Activated gamma-delta T cell treated with Interleukin-2 at 50 U/mL for 16 hours (primary cell): ENCODE results near the gene TPGS1.

Experiments used
- DNase-seq: peaks from one replicate; pipeline ENCODE4 v3.0.0-alpha.2; 2020

TPGS1 gene

GRCh38 chr19:522726-523125, 15.4 kb downstream of the TPGS1 start:
- DNase-seq: no peak

DNA sequence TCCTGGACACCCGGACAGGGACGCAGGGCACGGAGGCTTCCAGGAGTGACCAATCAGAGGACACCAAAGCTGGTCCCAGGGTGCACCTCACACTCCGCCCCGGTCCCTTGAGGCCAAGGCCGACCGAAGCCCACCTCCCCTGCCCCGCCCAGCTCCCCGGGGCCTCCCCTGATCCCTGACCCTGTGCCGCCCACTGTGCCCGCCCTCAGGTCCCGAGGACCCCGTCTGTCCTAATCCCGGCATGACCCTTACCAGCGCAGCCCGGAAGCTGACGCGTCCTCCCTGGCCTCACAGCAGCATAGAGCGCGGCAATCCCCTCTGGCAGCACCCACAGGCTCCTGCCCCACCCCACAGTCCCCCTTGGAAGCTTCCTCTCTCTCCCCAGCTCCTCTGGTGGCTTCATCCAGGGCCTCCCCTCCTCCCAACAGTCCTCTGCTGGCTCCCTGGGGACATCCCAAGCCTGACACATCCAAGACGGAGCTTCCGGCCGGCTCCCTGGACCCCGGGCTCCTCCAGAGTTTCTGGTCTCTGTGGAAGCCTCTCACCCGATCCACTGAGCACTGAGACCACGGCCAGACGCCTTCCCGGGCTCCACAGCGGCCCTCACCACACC, 16.9 kb downstream of the TPGS1 start:
- DNase-seq: no peak

GRCh38 chr19:525029-525428, 17.7 kb downstream of the TPGS1 start:
- DNase-seq: no peak

GRCh38 chr19:525857-526419, 18.6 kb downstream of the TPGS1 start:
- DNase-seq: no peak

DNA sequence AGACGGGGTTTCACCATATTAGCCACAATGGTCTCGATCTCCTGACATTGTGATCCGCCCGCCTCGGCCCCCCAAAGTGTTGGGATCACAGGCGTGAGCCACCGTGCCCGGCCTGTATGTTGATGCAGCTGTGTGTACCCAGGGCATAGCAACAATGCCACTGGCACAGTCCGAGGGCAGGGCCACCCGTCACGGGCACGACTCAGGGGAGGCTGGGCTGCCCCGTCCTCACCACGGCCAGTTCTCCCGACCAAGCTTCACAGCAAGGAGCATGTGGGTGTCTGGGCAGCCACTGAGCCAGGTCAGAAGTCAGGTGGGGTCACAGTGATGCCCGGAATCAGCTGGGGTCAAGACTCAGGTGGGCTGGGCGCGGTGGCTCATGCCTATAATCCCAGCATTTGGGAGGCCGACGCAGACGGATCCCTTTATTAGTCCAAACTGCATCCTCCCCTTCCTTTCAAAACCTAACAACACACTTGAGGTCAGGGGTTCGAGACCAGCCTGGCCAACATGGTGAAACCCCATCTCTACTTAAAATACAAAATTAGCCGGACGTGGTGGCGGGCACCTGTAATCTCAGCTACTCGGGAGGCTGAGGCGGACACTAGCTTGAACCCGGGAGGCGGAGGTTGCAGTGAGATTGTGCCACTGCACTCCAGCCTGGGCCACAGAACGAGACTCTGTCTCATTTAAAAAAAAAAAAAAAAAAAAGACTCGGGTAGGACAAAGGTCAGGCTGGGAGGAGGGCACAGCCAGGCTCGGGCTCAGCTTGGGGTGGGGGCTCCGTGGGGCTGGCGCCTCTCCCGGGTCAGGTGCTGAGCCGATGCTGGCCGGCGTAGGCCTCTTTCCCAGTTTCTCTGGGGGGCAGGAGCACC, 23.1 kb downstream of the TPGS1 start:
- no peak for DNase-seq

GRCh38 chr19:531009-531752, 23.9 kb downstream of the TPGS1 start:
- DNase-seq: peak; percentile 80

DNA sequence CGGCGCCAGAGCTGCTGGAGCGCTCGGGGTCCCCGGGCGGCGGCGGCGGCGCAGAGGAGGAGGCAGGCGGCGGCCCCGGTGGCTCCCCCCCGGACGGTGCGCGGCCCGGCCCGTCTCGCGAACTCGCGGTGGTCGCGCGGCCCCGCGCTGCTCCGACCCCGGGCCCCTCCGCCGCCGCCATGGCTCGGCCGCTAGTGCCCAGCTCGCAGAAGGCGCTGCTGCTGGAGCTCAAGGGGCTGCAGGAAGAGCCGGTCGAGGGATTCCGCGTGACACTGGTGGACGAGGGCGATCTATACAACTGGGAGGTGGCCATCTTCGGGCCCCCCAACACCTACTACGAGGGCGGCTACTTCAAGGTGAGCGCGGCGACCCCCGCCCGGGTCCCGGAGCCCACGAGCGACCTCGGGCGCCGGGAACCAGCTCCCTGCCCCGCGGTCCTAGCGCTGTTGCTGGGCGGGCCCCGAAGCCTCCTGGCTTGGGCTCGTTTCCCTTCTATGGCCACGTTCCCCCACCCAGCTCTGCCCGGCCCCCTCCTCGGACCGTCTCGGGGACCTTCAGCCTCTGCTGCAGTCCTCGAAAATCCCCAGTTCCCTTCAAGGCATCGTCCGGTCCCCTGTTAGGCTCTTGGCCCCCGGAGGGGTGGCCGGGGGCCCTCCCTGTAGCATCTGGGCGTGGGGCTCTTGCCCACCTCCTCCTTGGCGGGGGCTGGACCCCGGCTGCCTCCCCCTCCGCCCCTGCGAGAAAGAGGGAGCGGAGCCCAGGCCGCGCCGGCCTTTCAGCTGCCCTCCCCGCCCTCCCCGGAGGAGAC, 24.7 kb downstream of the TPGS1 start, which contains the start of gene CDC34:
TSS of gene CDC34 (plus strand) at position 8 of the 808 bp plus-strand sequence. CDS start at position 180, 172 bp downstream.
- DNase-seq: no peak

GRCh38 chr19:532561-533363, 25.5 kb downstream of the TPGS1 start:
- DNase-seq: no peak

- DNase-seq: no peak
Measured at GRCh38 chr19:533364-534058, 26.2 kb downstream of the TPGS1 start.

DNA sequence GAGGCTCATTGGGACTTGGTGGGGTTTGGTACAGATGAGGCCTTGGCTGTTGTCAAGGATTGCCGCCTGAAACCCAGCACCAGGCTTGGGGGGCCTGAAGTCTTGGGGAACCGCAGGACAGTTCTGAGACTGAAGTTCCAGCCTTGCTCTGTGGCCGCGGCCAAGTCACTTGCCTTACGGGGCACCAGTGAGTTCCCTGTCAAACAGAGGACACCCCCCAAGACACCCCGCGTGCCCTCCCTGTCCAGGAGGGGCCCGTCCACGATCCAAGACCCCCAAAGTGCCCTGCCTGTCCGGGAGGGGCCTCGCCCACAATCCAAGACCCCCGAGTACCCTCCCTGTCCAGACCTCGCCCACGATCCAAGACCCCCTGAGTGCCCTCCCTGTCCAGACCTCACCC, 26.8 kb downstream of the TPGS1 start:
- DNase-seq: no peak

DNA sequence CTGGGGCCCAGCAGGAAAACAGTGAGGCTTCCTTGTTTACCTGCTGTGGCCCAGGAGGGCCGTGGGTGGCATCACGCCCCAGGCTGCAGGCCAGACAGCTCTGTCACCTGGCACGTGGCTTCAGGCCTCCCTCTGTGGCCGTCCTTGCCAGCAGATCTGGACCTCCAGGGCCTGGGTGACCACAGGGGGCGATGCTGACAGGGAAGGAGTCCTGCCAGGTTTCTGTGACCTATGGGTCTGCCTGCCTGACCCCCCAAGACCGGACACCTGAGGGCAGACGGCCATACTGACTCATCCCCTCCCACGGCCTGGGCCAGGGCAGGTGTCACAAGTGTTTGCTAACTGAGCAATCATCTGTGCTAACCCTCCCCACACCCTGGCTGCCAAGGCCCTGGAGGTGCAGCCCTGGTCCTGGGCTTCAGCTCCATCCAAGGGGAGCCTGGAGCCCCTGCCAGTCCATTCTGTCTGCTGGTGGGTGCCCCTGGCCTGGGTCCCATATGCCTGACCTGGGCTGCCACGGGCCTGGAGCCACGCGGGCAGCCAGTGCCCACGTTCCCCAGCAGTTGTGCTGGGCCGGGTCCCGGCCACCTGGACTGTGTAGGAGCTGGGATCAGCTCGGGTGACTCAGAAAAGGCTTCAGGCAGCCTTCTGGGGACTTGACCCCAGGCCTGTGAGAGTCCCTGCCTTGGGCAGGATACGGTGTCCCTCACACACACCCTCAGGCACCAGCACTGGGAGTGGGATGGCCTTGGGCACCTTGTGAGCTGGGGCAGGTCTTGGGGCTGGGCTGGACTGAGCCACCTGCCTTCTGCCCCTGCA, 27.9 kb downstream of the TPGS1 start:
- no peak for DNase-seq

GRCh38 chr19:536031-536880, 29.0 kb downstream of the TPGS1 start:
- DNase-seq: no peak

DNA sequence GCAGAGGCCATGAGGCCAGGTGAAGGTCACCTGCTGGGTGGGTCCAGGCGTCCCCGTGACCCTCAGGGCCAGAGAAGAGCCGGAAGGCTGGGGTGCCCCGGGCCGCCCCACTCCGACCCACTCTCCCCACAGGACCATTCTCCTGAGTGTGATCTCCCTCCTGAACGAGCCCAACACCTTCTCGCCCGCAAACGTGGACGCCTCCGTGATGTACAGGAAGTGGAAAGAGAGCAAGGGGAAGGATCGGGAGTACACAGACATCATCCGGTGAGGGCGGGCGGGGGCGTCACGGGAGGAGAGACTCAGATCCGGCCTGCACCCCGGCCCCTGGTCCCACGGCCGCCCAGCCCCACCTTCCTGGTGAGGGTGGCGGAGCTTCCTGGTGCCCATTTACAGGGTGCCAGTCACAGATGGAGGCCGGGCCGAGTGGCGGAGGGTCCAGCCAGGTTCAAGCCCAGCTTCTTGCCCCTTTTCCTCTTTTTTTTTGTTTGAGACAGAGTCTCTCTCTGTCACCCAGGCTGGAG, 29.6 kb downstream of the TPGS1 start:
- no peak for DNase-seq

DNA sequence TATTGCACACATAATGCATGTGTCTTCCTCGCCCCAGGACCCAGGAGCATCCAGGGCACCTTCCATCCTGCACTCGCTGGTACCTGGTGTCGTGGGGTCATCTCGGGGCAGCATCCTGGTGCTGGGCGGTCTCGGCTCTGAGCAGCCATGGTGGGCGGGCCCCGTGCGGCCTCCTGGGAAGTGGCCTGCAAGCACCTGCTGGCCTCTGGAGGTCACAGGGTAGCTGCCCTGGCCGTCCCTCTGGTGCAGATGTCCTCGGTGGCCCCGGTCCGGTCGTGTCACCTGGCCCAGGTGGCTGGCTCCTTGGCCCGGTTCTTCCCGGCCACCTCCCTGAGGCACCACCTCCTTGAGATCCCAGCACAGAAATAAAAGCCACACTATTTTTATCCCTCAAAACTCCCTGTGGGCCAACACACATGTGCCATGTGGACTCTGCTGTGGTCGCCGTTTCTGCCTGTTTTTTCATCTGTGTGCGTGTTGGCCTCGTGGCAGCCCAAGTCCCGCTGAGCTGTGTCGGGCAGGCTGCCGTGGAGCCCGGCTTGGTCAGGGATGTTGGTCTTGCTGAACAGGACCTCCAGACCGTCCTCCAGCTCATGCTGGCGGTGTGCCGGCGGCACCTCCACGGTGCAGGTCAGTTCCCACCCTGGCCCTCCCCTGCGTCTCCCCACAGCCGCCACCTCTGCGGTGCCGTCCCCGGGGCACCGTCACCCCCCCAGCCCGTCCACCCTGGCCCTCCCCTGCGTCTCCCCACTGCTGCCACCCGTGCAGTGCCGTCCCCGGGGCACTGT, 31.5 kb downstream of the TPGS1 start:
- DNase-seq: no peak

GRCh38 chr19:539429-540030, 32.2 kb downstream of the TPGS1 start:
- DNase-seq: no peak

- no peak for DNase-seq
Measured at GRCh38 chr19:540867-541637, 33.8 kb downstream of the TPGS1 start.

- DNase-seq: no peak
Measured at GRCh38 chr19:541699-542098, 34.4 kb downstream of the TPGS1 start.
